KMS-11 (cell line): ENCODE results near the gene KCNAB3.

Experiments used
- H2AFZ ChIP-seq: fragments of 200-600 bp; sonication (generic); 2 replicates; pipeline ENCODE4 v1.6.1; 2016; ENCODE audit warnings: antibody characterized with exemption, mixed run types, low read depth
- H3K27ac ChIP-seq: fragments of 200-600 bp; sonication (generic); 2 replicates; pipeline ENCODE4 v1.6.1; 2016; ENCODE audit warnings: mild to moderate bottlenecking, mixed run types
- H3K27me3 ChIP-seq: fragments of 200-600 bp; sonication (generic); 2 replicates; pipeline ENCODE4 v1.6.1; 2017; ENCODE audit warnings: mild to moderate bottlenecking, low read depth, mixed run types, moderate library complexity; ENCODE audit not compliant: insufficient read depth
- H3K36me3 ChIP-seq: fragments of 200-600 bp; sonication (generic); 2 replicates; pipeline ENCODE4 v1.6.1; 2017; ENCODE audit warnings: mild to moderate bottlenecking, mixed run types; ENCODE audit not compliant: insufficient read depth
- H3K4me1 ChIP-seq: fragments of 200-600 bp; sonication (generic); 2 replicates; pipeline ENCODE4 v1.6.1; 2016; ENCODE audit warnings: mild to moderate bottlenecking, low read depth, mixed run types; ENCODE audit not compliant: poor library complexity, severe bottlenecking
- H3K4me2 ChIP-seq: fragments of 200-600 bp; sonication (generic); 2 replicates; pipeline ENCODE4 v1.7.0; 2016; ENCODE audit warnings: mild to moderate bottlenecking, mixed run types
- H3K4me3 ChIP-seq: fragments of 200-600 bp; sonication (generic); IDR thresholded peaks from 2 replicates; pipeline ENCODE4 v1.6.1; 2017; ENCODE audit warnings: low read depth, low read length, mixed read lengths; ENCODE audit not compliant: insufficient read depth
- H3K79me2 ChIP-seq: fragments of 200-600 bp; sonication (generic); 2 replicates; pipeline ENCODE4 v1.6.1; 2016; ENCODE audit warnings: low read depth, mixed run types; ENCODE audit not compliant: insufficient read depth
- H3K9ac ChIP-seq: fragments of 200-600 bp; sonication (generic); 2 replicates; pipeline ENCODE4 v1.6.1; 2016; ENCODE audit warnings: mild to moderate bottlenecking, mixed run types
- H4K20me1 ChIP-seq: fragments of 200-600 bp; sonication (generic); 2 replicates; pipeline ENCODE4 v1.6.1; 2016; ENCODE audit warnings: mild to moderate bottlenecking, mixed run types; ENCODE audit not compliant: insufficient read depth
- CTCF ChIP-seq: fragments of 200-600 bp; sonication (generic); conservative IDR thresholded peaks from 2 replicates; pipeline ENCODE4 v1.6.1; 2017; ENCODE audit warnings: low read depth, mild to moderate bottlenecking, antibody characterized with exemption, low read length, moderate library complexity, mixed read lengths

The KCNAB3 gene

GRCh38 chr17:7897090-7897489 is 32.6 kb downstream of the KCNAB3 start:
- H4K20me1 ChIP-seq, result no peaks in the 10 kb centered on the region
- no peak overlapping the region for H3K9ac ChIP-seq
- H3K36me3 ChIP-seq, result no peaks in the 10 kb centered on the region
- no peak for TF ChIP-seq CTCF
- H2AFZ ChIP-seq, result no peak overlapping the region
- H3K4me3 ChIP-seq, result no peak overlapping the region
- no peaks in the 10 kb centered on the region for H3K79me2 ChIP-seq
- no peak overlapping the region for H3K4me2 ChIP-seq
- H3K4me1 ChIP-seq, result no peaks in the 10 kb centered on the region
- H3K27me3 ChIP-seq, result no peaks in the 10 kb centered on the region
- H3K27ac ChIP-seq, result no peak overlapping the region

- TF ChIP-seq CTCF, result no peak
- H2AFZ ChIP-seq, result no peak overlapping the region
- H3K27me3 ChIP-seq, result no peaks in the 10 kb centered on the region
- H3K27ac ChIP-seq, result no peak overlapping the region
- H3K4me3 ChIP-seq, result no peak overlapping the region
- no peak overlapping the region for H3K9ac ChIP-seq
- no peaks in the 10 kb centered on the region for H3K79me2 ChIP-seq
- no peak overlapping the region for H3K4me2 ChIP-seq
- H3K36me3 ChIP-seq, result no peaks in the 10 kb centered on the region
- no peaks in the 10 kb centered on the region for H3K4me1 ChIP-seq
- no peaks in the 10 kb centered on the region for H4K20me1 ChIP-seq
These were observed 34.8 kb downstream of the KCNAB3 start for GRCh38 chr17:7894866-7895265.

GRCh38 chr17:7894226-7894625 is 35.4 kb downstream of the KCNAB3 start:
- Histone ChIP-seq H3K9ac (no peak overlapping the region), H4K20me1 (no peaks in the 10 kb centered on the region), H3K27me3 (no peaks in the 10 kb centered on the region), H3K4me2 (no peak overlapping the region), H3K36me3 (no peaks in the 10 kb centered on the region), H2AFZ (no peak overlapping the region), H3K27ac (no peak overlapping the region), H3K79me2 (no peaks in the 10 kb centered on the region), H3K4me3 (no peak overlapping the region), H3K4me1 (no peaks in the 10 kb centered on the region)
- TF ChIP-seq CTCF, result no peak

- Histone ChIP-seq H3K4me1 (no peaks in the 10 kb centered on the region), H4K20me1 (no peaks in the 10 kb centered on the region), H2AFZ (no peak overlapping the region), H3K27me3 (no peaks in the 10 kb centered on the region), H3K4me2 (no peak overlapping the region), H3K36me3 (no peaks in the 10 kb centered on the region), H3K4me3 (no peak overlapping the region), H3K79me2 (no peaks in the 10 kb centered on the region), H3K9ac (no peak overlapping the region), H3K27ac (no peak overlapping the region)
- TF ChIP-seq CTCF, result no peak
These were observed 36.3 kb downstream of the KCNAB3 start for GRCh38 chr17:7893187-7893880.
